HG03135 (cell line): Measurements from ENCODE around the gene FAM219B.

Experiments used
- ATAC-seq: cut with Tn5 transposase; IDR thresholded peaks from one replicate; pipeline ENCODE4 v1.9.1; 2021; ENCODE audit warnings: mild to moderate bottlenecking, moderate library complexity; ENCODE audit not compliant: unreplicated experiment

FAM219B gene

GRCh38 chr15:74851960-74852359 lies 54.7 kb downstream of the FAM219B start:
- ATAC-seq, result no peak

- ATAC-seq, result no peak
These were observed 56.3 kb downstream of the FAM219B start for GRCh38 chr15:74850393-74850792.
